ENCODE data around the gene SLC24A4.

Gene SLC24A4

GRCh38 chr14:92511453-92512238 lies 188.7 kb downstream of the SLC24A4 start (continued):
- TF ChIP-seq ZNF366 (tag by site-specific recombination; conservative IDR thresholded peaks at IDR 0.05) (peak; percentile 89), ZNF398 (tag by site-specific recombination; IDR thresholded peaks at IDR 0.05) (peak; percentile 98), ZNF561 (tag by site-specific recombination; IDR thresholded peaks at IDR 0.05; ENCODE audit: borderline replicate concordance) (peak; percentile 46; the same call in 1 of the 2 replicates), ZNF350 (tag by site-specific recombination; IDR thresholded peaks at IDR 0.05) (no peak), ZNF600 (tag by site-specific recombination; IDR thresholded peaks at IDR 0.05) (peak; percentile 83), ZBTB20 (tag by site-specific recombination; IDR thresholded peaks at IDR 0.05) (peak; percentile 64), PATZ1 (tag by site-specific recombination; IDR thresholded peaks at IDR 0.05) (peak; percentile 78), ZBTB21 (tag by site-specific recombination; IDR thresholded peaks at IDR 0.05) (peak; percentile 69), ZNF146 (tag by site-specific recombination; IDR thresholded peaks at IDR 0.05) (peak; percentile 99), ZNF558 (tag by site-specific recombination; IDR thresholded peaks at IDR 0.05) (peak; percentile 44; the same call in 1 of the 2 replicates), KLF8 (tag by site-specific recombination; IDR thresholded peaks at IDR 0.05) (peak; percentile 62; the same call in 1 of the 2 replicates), ZNF692 (tag by site-specific recombination; IDR thresholded peaks at IDR 0.05) (peak; percentile 44; the same call in 1 of the 2 replicates), OSR2 (tag by site-specific recombination; IDR thresholded peaks at IDR 0.05) (peak; percentile 38; the same call in 1 of the 2 replicates), SP7 (tag by site-specific recombination; IDR thresholded peaks at IDR 0.05) (peak; percentile 70), SCRT2 (tag by site-specific recombination; IDR thresholded peaks at IDR 0.05) (peak; percentile 98), ZNF660 (tag by site-specific recombination; IDR thresholded peaks at IDR 0.05) (peak; percentile 81; the same call in 1 of the 2 replicates), ZNF2 (tag by site-specific recombination; IDR thresholded peaks at IDR 0.05) (peak; percentile 86), GLIS2 (tag by site-specific recombination; IDR thresholded peaks at IDR 0.05) (peak; percentile 87), ZBTB17 (tag by site-specific recombination; IDR thresholded peaks at IDR 0.05) (peak; percentile 46; the same call in 1 of the 2 replicates), ATF2 (tag by site-specific recombination; IDR thresholded peaks at IDR 0.05; ENCODE audit: low read depth) (0 out of 2 replicates have a peak, but pooled peaks have one; percentile 22), ZNF133 (tag by site-specific recombination; IDR thresholded peaks at IDR 0.05) (no peak), ZNF433 (tag by site-specific recombination; IDR thresholded peaks at IDR 0.05; ENCODE audit: low read depth) (no peak), GLIS1 (tag by site-specific recombination; IDR thresholded peaks at IDR 0.05) (peak; percentile 100), ZNF677 (tag by site-specific recombination; IDR thresholded peaks at IDR 0.05) (no peak), ZNF404 (tag by site-specific recombination; IDR thresholded peaks at IDR 0.05) (no peak)
- TF ChIP-seq, protein P1, sequence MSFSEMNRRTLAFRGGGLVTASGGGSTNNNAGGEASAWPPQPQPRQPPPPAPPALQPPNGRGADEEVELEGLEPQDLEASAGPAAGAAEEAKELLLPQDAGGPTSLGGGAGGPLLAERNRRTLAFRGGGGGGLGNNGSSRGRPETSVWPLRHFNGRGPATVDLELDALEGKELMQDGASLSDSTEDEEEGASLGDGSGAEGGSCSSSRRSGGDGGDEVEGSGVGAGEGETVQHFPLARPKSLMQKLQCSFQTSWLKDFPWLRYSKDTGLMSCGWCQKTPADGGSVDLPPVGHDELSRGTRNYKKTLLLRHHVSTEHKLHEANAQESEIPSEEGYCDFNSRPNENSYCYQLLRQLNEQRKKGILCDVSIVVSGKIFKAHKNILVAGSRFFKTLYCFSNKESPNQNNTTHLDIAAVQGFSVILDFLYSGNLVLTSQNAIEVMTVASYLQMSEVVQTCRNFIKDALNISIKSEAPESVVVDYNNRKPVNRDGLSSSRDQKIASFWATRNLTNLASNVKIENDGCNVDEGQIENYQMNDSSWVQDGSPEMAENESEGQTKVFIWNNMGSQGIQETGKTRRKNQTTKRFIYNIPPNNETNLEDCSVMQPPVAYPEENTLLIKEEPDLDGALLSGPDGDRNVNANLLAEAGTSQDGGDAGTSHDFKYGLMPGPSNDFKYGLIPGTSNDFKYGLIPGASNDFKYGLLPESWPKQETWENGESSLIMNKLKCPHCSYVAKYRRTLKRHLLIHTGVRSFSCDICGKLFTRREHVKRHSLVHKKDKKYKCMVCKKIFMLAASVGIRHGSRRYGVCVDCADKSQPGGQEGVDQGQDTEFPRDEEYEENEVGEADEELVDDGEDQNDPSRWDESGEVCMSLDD (tag by site-specific recombination; IDR thresholded peaks at IDR 0.05), result peak; percentile 43; the same call in 1 of the 2 replicates
- TF ChIP-seq, protein P2, sequence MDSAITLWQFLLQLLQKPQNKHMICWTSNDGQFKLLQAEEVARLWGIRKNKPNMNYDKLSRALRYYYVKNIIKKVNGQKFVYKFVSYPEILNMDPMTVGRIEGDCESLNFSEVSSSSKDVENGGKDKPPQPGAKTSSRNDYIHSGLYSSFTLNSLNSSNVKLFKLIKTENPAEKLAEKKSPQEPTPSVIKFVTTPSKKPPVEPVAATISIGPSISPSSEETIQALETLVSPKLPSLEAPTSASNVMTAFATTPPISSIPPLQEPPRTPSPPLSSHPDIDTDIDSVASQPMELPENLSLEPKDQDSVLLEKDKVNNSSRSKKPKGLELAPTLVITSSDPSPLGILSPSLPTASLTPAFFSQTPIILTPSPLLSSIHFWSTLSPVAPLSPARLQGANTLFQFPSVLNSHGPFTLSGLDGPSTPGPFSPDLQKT (IDR thresholded peaks at IDR 0.05; ENCODE audit: borderline replicate concordance, low read depth, low read length), result no peak

All from HEK293 (cell line).